Ectodermal cell (in vitro differentiated cells): ENCODE measurements around the gene BGLAP.

Experiments
- H3K27ac ChIP-seq: 2 replicates; pipeline ENCODE4 v1.7.0; 2013; ENCODE audit warnings: mild to moderate bottlenecking, low read depth, low read length; ENCODE audit not compliant: insufficient read depth, poor library complexity, severe bottlenecking
- H3K27me3 ChIP-seq: 2 replicates; pipeline ENCODE4 v1.7.0; 2013; ENCODE audit warnings: mild to moderate bottlenecking, low read length; ENCODE audit not compliant: insufficient read depth, control insufficient read depth, poor library complexity, severe bottlenecking
- H3K36me3 ChIP-seq: one replicate; pipeline ENCODE4 v1.7.0; 2013; ENCODE audit warnings: low read length; ENCODE audit not compliant: control insufficient read depth, insufficient read depth
- H3K4me1 ChIP-seq: one replicate; pipeline ENCODE4 v1.7.0; 2013; ENCODE audit warnings: low read length; ENCODE audit not compliant: control insufficient read depth, insufficient read depth
- H3K4me3 ChIP-seq: 2 replicates; pipeline ENCODE4 v1.7.0; 2013; ENCODE audit warnings: low read depth, low read length, control low read depth; ENCODE audit not compliant: insufficient read depth
- H3K9me3 ChIP-seq: 2 replicates; pipeline ENCODE4 v1.7.0; 2013; ENCODE audit warnings: mild to moderate bottlenecking, low read length, moderate library complexity; ENCODE audit not compliant: control insufficient read depth
- WGBS, 2 experiments: methylation state at CpG; one replicate each; pipeline ENCODE4 v1.1.7; 2013; ENCODE audit warnings: missing lambda C conversion rate in 2 of 2; 5-methylcytosine and 5-hydroxymethylcytosine counted together

The BGLAP gene

GRCh38 chr1:156241311-156241811 is 623 bp upstream of the BGLAP start:
- peaks cover 11% of the 10 kb centered on the region for H3K27me3 ChIP-seq
- H3K4me1 ChIP-seq = no peaks in the 10 kb centered on the region
- 84 to 87% methylated on average over 15 of the region's 15 CpGs for WGBS, 2 experiments
- no peak overlapping the region for H3K27ac ChIP-seq
- peaks cover 22% of the 10 kb centered on the region for H3K36me3 ChIP-seq
- H3K4me3 ChIP-seq = no peak overlapping the region
- H3K9me3 ChIP-seq = no peaks in the 10 kb centered on the region

DNA sequence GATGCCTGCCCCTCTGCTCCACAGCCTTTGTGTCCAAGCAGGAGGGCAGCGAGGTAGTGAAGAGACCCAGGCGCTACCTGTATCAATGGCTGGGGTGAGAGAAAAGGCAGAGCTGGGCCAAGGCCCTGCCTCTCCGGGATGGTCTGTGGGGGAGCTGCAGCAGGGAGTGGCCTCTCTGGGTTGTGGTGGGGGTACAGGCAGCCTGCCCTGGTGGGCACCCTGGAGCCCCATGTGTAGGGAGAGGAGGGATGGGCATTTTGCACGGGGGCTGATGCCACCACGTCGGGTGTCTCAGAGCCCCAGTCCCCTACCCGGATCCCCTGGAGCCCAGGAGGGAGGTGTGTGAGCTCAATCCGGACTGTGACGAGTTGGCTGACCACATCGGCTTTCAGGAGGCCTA is 754 bp downstream of the BGLAP start:
- H3K36me3 ChIP-seq = peaks cover 15% of the 10 kb centered on the region
- H3K4me3 ChIP-seq = no peak overlapping the region
- peaks cover 9% of the 10 kb centered on the region for H3K4me1 ChIP-seq
- H3K27ac ChIP-seq = no peak overlapping the region
- H3K9me3 ChIP-seq = no peaks in the 10 kb centered on the region
- peaks cover 11% of the 10 kb centered on the region for H3K27me3 ChIP-seq
- WGBS, 2 experiments = 90 to 92% methylated on average over 10 of the region's 10 CpGs

- WGBS, 2 experiments = 95 to 98% methylated on average over 2 of the region's 2 CpGs
Observed at GRCh38 chr1:156244126-156244525, 2.1 kb downstream of the BGLAP start.

DNA sequence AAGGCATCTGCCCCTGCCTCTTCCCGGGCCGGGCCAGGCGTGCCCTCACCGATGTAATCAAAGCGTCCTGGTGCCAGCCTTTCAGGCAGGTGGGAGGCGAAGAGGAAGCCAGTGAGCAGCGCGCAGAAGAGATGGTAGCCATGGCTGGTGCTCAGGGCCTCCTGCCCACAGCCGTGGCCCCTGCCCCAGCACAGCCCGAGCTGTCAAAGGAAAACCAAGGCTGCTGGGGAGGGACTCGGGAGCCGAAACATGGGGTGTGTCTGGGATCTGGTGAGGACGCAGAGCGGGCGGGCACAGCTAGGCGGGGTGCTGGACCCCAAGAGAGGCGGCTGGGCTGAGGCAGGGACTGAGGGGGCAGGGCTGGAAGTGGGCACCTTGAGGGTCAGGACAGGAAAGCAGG is 2.7 kb downstream of the BGLAP start:
- H3K4me3 ChIP-seq = no peak overlapping the region
- H3K27me3 ChIP-seq = peaks cover 11% of the 10 kb centered on the region
- WGBS, 2 experiments = 94% methylated on average over 17 of the region's 17 CpGs
- peaks cover 15% of the 10 kb centered on the region for H3K4me1 ChIP-seq
- no peak overlapping the region for H3K27ac ChIP-seq
- no peaks in the 10 kb centered on the region for H3K9me3 ChIP-seq
- peaks cover 4% of the 10 kb centered on the region for H3K36me3 ChIP-seq

More at GRCh38 chr1:156244126-156244525, 2.1 kb downstream of the BGLAP start:
- Histone ChIP-seq H3K4me1 (peaks cover 15% of the 10 kb centered on the region), H3K27ac (no peak overlapping the region), H3K27me3 (peaks cover 11% of the 10 kb centered on the region), H3K9me3 (no peaks in the 10 kb centered on the region), H3K36me3 (peaks cover 9% of the 10 kb centered on the region), H3K4me3 (no peak overlapping the region)

DNA sequence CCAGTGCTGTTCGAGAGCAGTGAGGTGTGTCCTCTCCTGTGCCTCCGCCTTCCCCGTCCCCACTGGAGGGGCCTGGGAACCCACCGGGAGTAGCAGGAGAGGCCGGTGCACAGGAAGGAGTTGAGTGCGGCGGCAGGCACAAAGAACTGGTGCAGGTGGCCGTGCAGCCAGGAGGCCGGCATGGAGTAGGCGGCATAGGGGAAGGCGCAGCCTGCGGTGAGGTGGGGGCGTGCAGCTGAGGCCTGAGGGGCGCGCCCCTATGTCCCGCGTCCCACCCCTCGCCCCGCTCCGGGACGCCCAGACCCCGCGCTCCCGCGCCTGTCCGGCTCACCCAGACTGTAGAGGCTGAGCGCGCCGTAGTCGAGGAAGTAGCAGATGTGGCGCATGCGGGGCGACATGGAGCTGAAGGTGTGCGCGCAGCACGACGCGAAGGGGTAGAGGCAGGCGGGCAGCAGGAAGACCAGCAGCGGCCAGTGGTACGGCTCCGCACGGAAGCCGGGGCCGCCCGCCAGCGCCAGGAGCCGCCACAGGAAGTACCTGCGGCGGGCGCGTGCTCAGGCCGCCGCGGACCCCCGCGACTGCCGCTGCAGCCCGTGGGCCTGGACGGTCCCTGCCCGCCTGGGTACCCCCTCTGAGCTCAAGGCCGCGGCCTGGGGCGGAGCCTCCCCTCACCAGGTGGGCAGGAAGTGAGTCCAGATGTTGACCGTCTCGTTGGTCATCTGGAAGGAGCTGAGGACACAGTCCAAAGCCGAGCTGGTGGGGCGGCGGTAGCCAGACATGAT is 3.7 kb downstream of the BGLAP start:
- WGBS, 2 experiments = 50 to 52% methylated on average over 69 of the region's 69 CpGs
- H3K4me1 ChIP-seq = peaks cover 15% of the 10 kb centered on the region
- H3K27ac ChIP-seq = no peak overlapping the region
- peaks cover 11% of the 10 kb centered on the region for H3K27me3 ChIP-seq
- no peak overlapping the region for H3K4me3 ChIP-seq
- peaks cover 9% of the 10 kb centered on the region for H3K36me3 ChIP-seq
- no peaks in the 10 kb centered on the region for H3K9me3 ChIP-seq

- Histone ChIP-seq H3K36me3 (peaks cover 13% of the 10 kb centered on the region), H3K9me3 (no peaks in the 10 kb centered on the region), H3K27me3 (peaks cover 11% of the 10 kb centered on the region), H3K4me3 (no peak overlapping the region), H3K4me1 (peaks cover 15% of the 10 kb centered on the region), H3K27ac (no peak overlapping the region)
- WGBS, 2 experiments = 87 to 88% methylated on average over 10 of the region's 10 CpGs
Observed at GRCh38 chr1:156246241-156246780, 4.3 kb downstream of the BGLAP start.

GRCh38 chr1:156246781-156247459 is 4.9 kb downstream of the BGLAP start:
- peaks cover 17% of the 10 kb centered on the region for H3K36me3 ChIP-seq
- H3K27me3 ChIP-seq = peaks cover 11% of the 10 kb centered on the region
- H3K4me3 ChIP-seq = no peak overlapping the region
- H3K9me3 ChIP-seq = no peaks in the 10 kb centered on the region
- peaks cover 15% of the 10 kb centered on the region for H3K4me1 ChIP-seq
- no peak overlapping the region for H3K27ac ChIP-seq
- 89 to 90% methylated on average over 16 of the region's 16 CpGs for WGBS, 2 experiments

GRCh38 chr1:156247460-156248322 is 5.7 kb downstream of the BGLAP start, which contains the start of gene PAQR6:
TSS of gene PAQR6 (minus strand) at chr1:156248056. CDS start at chr1:156246731, 1,325 bp downstream.
- no peak within 1 kb of the TSS for H3K4me3 ChIP-seq
- H3K27ac ChIP-seq = no peak within 1 kb of the TSS
- peaks cover 11% of the 10 kb centered on the region for H3K27me3 ChIP-seq
- peaks cover 24% of the 10 kb centered on the region for H3K36me3 ChIP-seq
- H3K9me3 ChIP-seq = no peaks in the 10 kb centered on the region
- peaks cover 15% of the 10 kb centered on the region for H3K4me1 ChIP-seq
- WGBS, 2 experiments = 74 to 77% methylated on average over 16 of the region's 16 CpGs

DNA sequence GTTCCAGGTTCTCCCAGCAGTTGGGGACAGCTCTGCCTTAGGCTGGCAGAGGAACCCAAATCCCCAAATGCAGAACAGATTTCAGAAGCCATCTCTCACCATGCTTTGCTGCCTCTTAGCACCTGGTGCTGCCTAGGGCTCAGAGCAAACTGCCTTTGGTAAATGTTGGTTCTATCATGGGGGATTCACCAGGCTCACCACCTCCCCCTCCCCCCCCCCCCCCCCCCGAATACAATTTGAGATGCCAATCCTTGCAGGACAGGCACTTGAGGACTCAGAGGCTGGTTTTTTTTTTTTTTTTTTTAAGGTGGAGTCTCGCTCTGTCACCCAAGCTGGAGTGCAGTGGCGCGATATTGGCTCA is 6.3 kb downstream of the BGLAP start:
- Histone ChIP-seq H3K9me3 (no peaks in the 10 kb centered on the region), H3K36me3 (peaks cover 30% of the 10 kb centered on the region), H3K27me3 (peaks cover 11% of the 10 kb centered on the region), H3K27ac (no peak overlapping the region), H3K4me3 (no peak overlapping the region), H3K4me1 (peaks cover 15% of the 10 kb centered on the region)
- WGBS, 2 experiments = 91 to 97% methylated on average over 3 of the region's 4 CpGs
